ENCODE measurements around the gene FPR1.
A peak's percentile ranks its signal among the peaks of the same experiment; 100 is the strongest.

GRCh38 chr19:51702103-51702824, 49.4 kb downstream of the FPR1 start:
- no peak for TF ChIP-seq CTCF (IDR thresholded peaks at IDR 0.05)
- peak in 1 of 2 donors; percentile 9 for TF ChIP-seq POLR2AphosphoS5 (IDR thresholded peaks at IDR 0.05)
